Tibial artery (tissue), 4 donors: ENCODE results near the gene MEX3D.
A peak's percentile ranks its signal among the peaks of the same experiment; 100 is the strongest.

Source experiments
- DNase-seq, 2 donors: peaks; one replicate each; pipeline ENCODE4 v3.0.0-alpha.2; 2019
- H3K27ac ChIP-seq, 2 donors: fragments of 200-600 bp; sonication (generic) in 1 of 2; 1 replicate in 1 of 2; 2 replicates in 1 of 2; pipeline ENCODE4 v1.5.1; 2018 to 2019; ENCODE audit warnings: mild to moderate bottlenecking in 1 of 2
- H3K27me3 ChIP-seq, 2 donors: fragments of 200-600 bp; sonication (generic) in 1 of 2; one replicate each; pipeline versions ENCODE4 v1.5.1 to v1.6.0; 2016 to 2019
- H3K36me3 ChIP-seq, 3 donors: fragments of 200-600 bp; sonication (generic) in 2 of 3; one replicate each; pipeline ENCODE4 v1.5.1; 2016 to 2019; ENCODE audit warnings: mild to moderate bottlenecking in 2 of 3
- H3K4me1 ChIP-seq, 4 donors: fragments of 200-600 bp; sonication (generic) in 2 of 4; 1 replicate in 3 of 4; 2 replicates in 1 of 4; pipeline ENCODE4 v1.5.1; 2016 to 2019
- H3K4me3 ChIP-seq, 2 donors: fragments of 200-600 bp; sonication (generic) in 1 of 2; 1 replicate in 1 of 2; 2 replicates in 1 of 2; pipeline ENCODE4 v1.5.1; 2018 to 2019; ENCODE audit warnings: mild to moderate bottlenecking in 2 of 2
- H3K9me3 ChIP-seq, 3 donors: fragments of 200-600 bp; sonication (generic) in 1 of 3; one replicate each; pipeline ENCODE4 v1.5.1; 2016 to 2019
- intact Hi-C: fragments of 100-400 bp; cut with DNase I; formaldehyde crosslinking; loops from one replicate; pipeline ENCODE4 v1.15.0; 2023; ENCODE audit warnings: low total_unique reads
- TF ChIP-seq, protein P1 (sequence below), 2 experiments: fragments of 200-600 bp in 1 of 2; fragments of 450-650 bp in 1 of 2; IDR thresholded peaks; one replicate each; pipeline ENCODE4 v1.5.1; 2017 to 2019; ENCODE audit warnings: antibody characterized with exemption in 2 of 2, mild to moderate bottlenecking in 1 of 2, moderate library complexity in 1 of 2

The MEX3D gene

DNA sequence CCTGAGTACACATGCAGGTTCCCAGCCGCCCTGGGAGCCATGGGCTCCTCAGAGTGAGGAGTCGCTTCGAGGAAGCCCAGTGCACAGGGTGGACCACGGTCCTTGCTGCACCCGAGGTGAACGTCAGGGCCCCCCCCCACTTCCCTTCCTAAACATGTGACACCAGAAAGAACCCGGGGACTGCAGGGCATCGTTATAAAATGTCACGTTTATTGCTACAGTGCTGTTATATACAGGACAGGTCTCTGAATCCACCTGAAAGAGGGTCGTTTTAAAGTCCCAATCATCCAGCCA lies 40.9 kb upstream of the MEX3D start:
- Histone ChIP-seq H3K4me1 (peaks cover 0 to 22% (median 18%) of the 10 kb centered on the region in 4 donors), H3K27me3 (no peaks in the 10 kb centered on the region), H3K36me3 (peaks cover 32 to 52% (median 37%) of the 10 kb centered on the region in 3 donors), H3K9me3 (no peaks in the 10 kb centered on the region), H3K4me3 (no peak overlapping the region), H3K27ac (no peak overlapping the region)
- no peak for DNase-seq
- intact Hi-C loops = no loop called here
- TF ChIP-seq, protein P1, sequence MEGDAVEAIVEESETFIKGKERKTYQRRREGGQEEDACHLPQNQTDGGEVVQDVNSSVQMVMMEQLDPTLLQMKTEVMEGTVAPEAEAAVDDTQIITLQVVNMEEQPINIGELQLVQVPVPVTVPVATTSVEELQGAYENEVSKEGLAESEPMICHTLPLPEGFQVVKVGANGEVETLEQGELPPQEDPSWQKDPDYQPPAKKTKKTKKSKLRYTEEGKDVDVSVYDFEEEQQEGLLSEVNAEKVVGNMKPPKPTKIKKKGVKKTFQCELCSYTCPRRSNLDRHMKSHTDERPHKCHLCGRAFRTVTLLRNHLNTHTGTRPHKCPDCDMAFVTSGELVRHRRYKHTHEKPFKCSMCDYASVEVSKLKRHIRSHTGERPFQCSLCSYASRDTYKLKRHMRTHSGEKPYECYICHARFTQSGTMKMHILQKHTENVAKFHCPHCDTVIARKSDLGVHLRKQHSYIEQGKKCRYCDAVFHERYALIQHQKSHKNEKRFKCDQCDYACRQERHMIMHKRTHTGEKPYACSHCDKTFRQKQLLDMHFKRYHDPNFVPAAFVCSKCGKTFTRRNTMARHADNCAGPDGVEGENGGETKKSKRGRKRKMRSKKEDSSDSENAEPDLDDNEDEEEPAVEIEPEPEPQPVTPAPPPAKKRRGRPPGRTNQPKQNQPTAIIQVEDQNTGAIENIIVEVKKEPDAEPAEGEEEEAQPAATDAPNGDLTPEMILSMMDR (IDR thresholded peaks at IDR 0.05) = no peak

DNA sequence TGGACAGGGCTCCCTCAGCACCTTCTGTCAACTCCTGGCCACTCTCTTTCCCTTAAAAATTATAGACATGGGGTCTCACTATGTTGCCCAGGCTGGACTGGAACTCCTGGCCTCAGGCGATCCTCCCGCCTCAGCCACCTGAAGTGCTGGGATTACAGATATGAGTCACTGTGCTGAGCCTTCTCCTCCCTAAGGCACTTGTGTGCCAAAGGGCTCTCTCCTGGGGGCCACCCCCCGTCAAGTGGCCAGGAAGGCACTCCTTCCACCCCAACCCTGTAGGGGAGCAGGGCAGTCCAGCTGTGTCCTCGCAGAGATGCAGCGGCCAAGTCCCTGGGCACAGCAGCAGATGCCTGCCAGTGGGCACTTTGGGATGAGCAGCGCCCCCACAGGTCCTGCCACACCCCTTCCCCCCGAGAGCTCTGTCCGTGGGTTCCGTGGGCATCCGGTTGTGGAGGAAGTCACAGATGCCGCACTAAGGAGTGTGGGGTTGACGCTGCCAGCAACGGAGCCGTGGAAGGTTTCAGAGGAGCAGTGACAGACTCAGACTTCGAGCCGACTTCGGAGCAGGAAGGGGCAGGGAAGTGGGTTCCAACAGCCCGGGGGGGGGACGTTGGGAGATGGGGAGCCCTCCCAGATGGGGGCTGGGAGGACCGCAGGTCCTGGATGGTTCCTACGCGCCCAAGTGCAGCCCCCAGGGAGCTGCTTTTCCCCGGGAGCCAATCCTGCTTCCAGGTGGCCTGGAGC lies 40.4 kb upstream of the MEX3D start:
- no peaks in the 10 kb centered on the region for H3K9me3 ChIP-seq
- TF ChIP-seq, protein P1 (IDR thresholded peaks at IDR 0.05) = no peak
- no peak overlapping the region for H3K4me3 ChIP-seq
- no peak for DNase-seq
- no peak overlapping the region for H3K27ac ChIP-seq
- intact Hi-C loops = no loop called here
- H3K27me3 ChIP-seq = no peaks in the 10 kb centered on the region
- peaks cover 31 to 47% (median 32%) of the 10 kb centered on the region in 3 donors for H3K36me3 ChIP-seq
- H3K4me1 ChIP-seq = peaks cover 0 to 27% (median 23%) of the 10 kb centered on the region in 4 donors

DNA sequence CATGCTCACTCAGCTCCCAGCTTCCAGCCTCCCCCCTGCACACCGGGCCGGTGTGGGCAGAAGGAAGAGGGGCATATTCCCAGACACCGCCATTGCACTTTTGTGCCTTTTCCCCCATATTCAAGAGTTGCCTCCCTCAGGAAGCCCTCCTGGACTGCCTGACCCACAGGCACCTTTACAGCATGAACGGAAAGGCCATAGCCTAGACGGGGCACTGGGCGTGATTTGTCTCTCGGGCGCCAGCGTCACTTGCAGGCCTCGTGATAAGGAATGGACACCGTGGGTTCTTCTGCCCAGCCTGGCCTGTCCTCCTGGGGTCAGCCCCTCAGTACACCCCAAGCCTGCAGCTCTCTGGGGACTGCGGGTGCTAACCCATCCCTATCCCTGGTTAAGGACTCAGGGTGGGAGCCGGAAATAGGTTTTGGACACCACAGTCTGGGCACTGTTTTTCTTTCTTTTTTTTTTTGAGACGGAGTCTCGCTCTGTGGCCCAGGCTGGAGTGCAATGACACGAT lies 38.1 kb upstream of the MEX3D start:
- Histone ChIP-seq H3K27me3 (no peaks in the 10 kb centered on the region), H3K9me3 (no peaks in the 10 kb centered on the region), H3K36me3 (peaks cover 11 to 32% (median 16%) of the 10 kb centered on the region in 3 donors), H3K27ac (peak overlapping the region; percentile 84 to 94), H3K4me1 (peaks cover 0 to 39% (median 31%) of the 10 kb centered on the region in 4 donors), H3K4me3 (peak overlapping the region; percentile 80 to 99)
- intact Hi-C loops = loop anchor here (2.0 kb wide), 1 partner anchor 45 kb away; no protein-coding TSS in a partner anchor
- TF ChIP-seq, protein P1 (IDR thresholded peaks at IDR 0.05) = no peak
- peak in 1 of 2 donors; percentile 28 for DNase-seq

DNA sequence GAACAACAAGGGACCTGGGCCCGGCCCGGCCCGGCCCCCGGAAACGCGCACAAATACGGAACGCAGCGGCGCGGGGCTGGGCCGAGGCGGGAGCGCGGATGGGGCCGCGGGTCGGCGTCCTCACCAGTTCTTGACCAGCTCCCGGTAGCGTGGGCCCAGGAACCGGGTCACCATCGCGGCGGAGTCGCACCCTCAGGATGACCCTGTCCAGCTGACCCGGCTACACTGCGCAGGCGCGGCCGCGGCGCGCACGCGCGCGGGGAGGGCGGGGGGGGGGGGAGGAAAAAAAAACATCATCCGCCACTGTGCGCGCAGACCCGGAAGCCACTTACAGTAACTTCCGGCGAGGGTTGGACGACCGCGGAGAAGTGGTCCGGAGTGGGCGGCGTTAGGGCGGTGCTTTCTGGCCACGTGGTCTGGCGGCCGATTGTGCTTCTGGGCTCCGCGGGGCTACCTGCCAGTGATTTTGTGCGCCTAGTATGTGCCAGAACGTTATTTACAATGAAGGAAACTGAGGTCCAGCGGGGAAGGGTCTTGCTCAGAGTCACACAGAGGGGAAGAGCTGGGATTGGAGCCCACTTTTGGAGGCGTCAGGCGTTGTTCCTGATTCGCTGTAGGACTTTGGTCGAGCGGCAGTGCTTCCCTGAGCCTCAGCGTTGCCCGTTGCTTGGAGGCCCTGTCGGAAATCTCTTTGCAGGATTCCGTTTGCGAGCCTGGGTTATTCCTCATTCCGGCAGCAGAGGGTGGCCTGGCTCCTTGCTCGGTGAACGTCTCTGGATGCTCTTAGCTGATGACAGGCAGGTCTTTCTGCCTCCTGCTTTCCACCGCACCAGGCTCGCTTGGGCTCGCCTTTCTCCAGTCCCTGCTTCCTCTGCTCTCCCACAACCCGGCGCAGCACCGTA lies 37.4 kb upstream of the MEX3D start, which contains the start of gene UQCR11:
Gene UQCR11 (minus strand): TSS at position 227 of the 902 bp plus-strand sequence. CDS start 53 bp downstream, at position 174.
- Histone ChIP-seq H3K9me3 (no peaks in the 10 kb centered on the region), H3K4me3 (peak within 1 kb of the TSS; percentile 80 to 99), H3K27me3 (no peaks in the 10 kb centered on the region), H3K36me3 (peaks cover 4 to 25% (median 12%) of the 10 kb centered on the region in 3 donors), H3K4me1 (peaks cover 0 to 39% (median 31%) of the 10 kb centered on the region in 4 donors), H3K27ac (peak within 1 kb of the TSS; percentile 84 to 94)
- intact Hi-C loops = loop anchor here (2.0 kb wide), 1 partner anchor 45 kb away; no protein-coding TSS in a partner anchor
- peak; percentile 95 to 97 for DNase-seq
- TF ChIP-seq, protein P1 (IDR thresholded peaks at IDR 0.05) = peak; percentile 56 to 76

DNA sequence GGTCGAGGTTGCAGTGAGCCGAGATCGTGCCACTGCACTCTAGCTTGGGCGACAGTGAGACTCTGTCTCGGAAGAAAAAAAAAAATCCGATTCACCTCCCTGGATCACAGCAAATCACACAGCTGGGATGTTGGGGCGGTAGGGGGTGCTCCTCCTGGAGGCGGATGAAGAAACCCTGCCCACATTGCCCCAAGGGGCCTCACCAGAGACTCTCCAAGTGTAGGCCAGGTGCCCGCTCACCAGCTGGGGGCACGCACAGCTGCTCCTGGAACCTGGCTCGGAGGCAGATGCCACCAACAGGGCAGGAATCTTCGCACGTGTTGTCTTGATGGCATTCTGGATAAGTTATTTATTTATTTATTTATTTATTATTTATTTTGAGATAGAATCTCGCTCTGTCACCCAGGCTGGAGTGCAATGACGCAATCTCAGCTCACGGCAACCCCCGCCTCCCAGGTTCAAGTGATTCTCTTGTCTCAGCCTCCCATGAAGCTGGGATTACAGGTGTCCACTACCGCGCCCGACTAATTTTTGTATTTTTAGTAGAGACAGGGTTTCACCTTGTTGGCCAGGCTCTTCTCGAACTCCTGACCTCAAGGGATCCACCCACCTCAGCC lies 34.1 kb upstream of the MEX3D start:
- DNase-seq = no peak

More for the DNA sequence above, 34.1 kb upstream of the MEX3D start:
- intact Hi-C loops = no loop called here
- TF ChIP-seq, protein P1 (IDR thresholded peaks at IDR 0.05) = no peak
- peaks cover 0 to 42% (median 31%) of the 10 kb centered on the region in 4 donors for H3K4me1 ChIP-seq
- peaks cover 16 to 37% (median 33%) of the 10 kb centered on the region in 3 donors for H3K36me3 ChIP-seq
- H3K9me3 ChIP-seq = no peaks in the 10 kb centered on the region
- H3K4me3 ChIP-seq = no peak overlapping the region
- H3K27me3 ChIP-seq = no peaks in the 10 kb centered on the region
- H3K27ac ChIP-seq = no peak overlapping the region
